MM.1S (cell line): ENCODE data around the gene DKKL1.

Source experiments
- EZH2 ChIP-seq: fragments of 300-600 bp; sonication (generic); optimal IDR thresholded peaks from 2 replicates; pipeline ENCODE3; 2017; ENCODE audit warnings: low read depth, mild to moderate bottlenecking, antibody characterized with exemption, low read length, mixed read lengths
- TF ChIP-seq, protein P1 (sequence below): fragments of 300-600 bp; sonication (generic); IDR thresholded peaks from 2 replicates; pipeline ENCODE4 v1.5.1; 2016; ENCODE audit warnings: antibody characterized with exemption, low read length, mixed read lengths

DNA sequence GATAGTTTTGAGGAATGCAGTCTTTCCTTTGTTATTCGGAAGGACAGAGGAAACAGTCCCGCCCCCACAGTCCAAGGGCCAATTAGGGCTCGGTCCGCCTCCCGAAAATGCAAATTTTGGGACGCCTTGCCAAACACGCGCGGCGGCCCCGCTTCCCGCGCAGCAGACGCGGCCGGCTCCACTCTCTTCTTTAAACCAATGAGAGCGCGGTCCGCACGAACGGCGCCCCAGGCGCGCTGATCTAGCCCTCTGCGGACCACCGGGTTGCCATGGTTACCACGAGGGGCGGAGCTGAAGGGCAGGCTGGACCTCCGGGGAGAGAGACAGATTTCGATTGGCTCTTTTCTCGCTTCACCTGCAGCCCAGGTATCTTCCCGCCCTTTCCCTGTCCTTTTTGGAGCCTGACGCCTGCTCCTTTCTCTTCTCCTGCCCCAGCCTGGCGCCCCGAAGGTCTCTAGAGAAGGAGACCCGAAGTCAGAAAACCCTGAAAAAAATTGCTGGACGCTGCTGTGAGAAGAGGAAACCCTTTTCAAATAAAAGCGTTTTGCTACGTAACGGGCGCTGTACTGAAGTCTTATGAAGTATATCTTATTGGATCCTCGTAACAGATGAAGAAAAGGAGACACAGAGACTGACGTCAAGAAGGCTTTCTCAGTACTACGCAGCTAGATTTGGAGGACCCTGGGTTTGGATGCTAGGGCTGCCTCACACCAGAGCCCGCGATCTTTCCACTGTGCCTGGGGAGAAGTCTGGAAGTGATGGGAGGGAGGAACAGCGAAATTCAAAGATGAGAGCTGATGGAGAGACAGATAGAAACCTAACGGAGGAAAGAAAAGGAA lies 57.6 kb downstream of the DKKL1 start:
- TF ChIP-seq, protein P1, sequence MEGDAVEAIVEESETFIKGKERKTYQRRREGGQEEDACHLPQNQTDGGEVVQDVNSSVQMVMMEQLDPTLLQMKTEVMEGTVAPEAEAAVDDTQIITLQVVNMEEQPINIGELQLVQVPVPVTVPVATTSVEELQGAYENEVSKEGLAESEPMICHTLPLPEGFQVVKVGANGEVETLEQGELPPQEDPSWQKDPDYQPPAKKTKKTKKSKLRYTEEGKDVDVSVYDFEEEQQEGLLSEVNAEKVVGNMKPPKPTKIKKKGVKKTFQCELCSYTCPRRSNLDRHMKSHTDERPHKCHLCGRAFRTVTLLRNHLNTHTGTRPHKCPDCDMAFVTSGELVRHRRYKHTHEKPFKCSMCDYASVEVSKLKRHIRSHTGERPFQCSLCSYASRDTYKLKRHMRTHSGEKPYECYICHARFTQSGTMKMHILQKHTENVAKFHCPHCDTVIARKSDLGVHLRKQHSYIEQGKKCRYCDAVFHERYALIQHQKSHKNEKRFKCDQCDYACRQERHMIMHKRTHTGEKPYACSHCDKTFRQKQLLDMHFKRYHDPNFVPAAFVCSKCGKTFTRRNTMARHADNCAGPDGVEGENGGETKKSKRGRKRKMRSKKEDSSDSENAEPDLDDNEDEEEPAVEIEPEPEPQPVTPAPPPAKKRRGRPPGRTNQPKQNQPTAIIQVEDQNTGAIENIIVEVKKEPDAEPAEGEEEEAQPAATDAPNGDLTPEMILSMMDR = no peak
- no peak for TF ChIP-seq EZH2
